Germinal center (tissue), 1 donor: ENCODE measurements around the gene SAP30L.

ENCODE experiments used
- DNase-seq: peaks from one replicate; pipeline ENCODE4 v3.0.0; 2012; ENCODE audit warnings: mixed read lengths, low spot score

Gene SAP30L

DNA sequence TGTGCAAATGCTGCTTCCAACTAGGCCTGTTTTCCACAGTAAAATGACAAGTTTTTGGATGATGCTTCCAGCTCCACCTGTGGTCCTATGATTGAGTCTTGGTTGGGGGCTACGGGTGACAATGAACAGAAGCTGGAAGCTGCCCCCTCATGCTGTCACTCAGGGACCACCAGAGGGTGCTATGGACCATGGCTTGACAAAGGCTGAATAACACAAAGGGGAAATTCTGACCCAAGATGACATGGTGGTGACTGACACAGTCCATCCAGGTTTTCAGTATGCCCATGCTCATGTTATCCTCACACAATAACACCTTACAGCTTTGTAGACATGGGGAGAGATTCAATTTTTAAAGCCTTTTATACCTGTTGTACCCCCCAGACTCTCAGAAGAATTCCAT is 23.9 kb upstream of the SAP30L start:
- no peak for DNase-seq

DNA sequence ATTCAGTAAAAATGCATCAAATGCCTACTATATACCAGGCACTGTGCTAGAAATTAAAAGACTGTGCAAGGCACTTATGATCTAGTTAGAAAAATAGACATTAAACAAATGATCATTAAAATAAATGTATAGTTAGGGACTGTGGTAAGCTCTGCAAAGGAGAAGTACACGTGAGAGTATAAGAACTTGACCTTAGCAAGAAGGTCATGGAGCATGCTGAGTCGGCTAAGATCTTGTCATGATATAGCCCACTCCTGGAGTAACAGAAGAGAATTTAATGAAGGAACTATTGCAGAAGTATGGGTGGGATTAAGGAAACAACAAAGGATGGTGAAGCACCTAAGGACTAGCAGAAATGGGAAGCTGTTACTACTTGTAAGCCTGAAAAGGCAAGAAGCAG is 23.5 kb upstream of the SAP30L start:
- DNase-seq = no peak

DNA sequence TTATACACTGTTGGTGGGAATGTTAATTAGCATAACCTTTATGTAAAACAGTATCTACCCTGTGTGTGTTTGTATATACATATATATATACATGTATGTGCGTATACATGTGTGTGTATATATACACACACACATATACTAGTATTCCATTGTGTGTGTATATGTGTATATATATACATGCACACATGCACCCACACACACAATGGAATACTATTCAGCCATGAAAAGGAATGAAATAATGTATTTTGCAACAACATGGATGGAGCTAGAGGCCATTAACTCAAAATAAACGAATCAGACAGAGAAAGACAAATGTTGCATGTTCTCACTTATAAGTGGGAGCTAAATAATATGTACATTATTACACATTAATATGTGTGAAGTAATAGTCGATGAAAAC is 17.6 kb upstream of the SAP30L start:
- no peak for DNase-seq

DNA sequence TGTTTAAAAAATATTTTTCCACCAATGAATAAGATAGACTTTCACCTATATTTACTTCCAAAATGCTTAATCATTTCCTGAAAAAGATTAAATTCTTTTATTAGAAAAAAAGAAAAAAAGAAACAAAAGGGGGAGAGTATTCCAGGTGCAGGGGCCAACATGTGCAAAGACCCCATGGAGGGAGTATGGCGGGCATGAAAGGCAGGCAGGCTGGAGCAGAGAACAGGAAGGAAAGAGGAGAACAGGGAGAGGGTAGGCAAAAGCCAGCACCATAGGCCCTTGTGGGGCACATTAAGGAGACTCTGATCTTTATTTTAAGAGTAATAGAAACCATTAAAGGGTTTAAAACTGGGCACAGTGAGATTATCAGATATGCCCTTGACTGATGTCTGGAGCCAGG is 16.5 kb upstream of the SAP30L start:
- DNase-seq = no peak

DNA sequence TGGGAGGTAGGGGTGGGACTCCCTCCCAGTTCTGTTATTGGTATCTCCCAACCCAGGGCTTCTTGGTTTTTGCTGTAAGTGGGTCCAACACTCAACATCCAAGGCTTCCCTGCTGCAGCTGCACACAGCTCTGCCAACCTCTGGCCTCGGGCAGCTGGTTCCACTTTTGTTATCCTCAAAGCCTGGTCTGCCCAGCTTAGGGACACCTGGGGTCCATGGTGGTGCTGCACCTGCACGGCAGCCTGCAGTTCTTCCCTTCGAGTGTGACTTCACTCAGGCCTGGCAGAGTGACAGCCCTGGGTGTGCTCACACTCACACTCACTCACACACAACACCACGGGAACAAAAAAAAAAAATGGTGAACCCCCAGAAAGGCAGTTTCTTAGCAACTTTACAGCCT is 15.3 kb upstream of the SAP30L start:
- no peak for DNase-seq

DNA sequence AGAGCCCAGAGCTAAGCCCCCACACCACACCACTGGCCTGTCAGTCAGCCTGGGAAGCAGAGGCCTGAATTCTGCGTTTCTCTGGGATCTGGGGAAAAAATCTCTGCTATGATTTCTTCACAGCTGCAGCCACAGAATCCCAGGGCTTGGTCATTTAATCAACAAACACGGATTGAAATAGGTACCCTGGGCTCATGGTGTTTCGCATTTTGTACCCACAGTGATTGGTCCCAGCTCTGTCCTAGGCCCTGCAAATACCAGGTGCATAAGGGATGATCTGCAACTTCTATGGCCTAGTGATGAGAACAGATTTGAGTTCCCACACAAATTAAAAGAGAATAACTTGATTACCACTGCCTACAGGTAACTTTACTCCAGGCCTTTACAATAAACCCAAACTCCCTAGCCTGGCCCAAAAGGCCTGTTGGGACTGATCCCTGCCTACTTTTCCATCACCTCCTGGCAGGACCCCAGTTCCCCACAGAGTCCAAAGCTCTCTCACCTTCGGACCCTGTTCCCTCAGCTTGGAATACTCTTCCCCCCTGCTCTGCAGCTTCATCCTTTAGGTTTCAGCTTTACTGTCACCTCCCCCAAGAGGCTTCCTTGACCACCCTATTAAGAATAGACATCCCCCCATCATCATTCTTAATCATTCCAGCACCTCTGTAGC is 14.7 kb upstream of the SAP30L start:
- DNase-seq = no peak

DNA sequence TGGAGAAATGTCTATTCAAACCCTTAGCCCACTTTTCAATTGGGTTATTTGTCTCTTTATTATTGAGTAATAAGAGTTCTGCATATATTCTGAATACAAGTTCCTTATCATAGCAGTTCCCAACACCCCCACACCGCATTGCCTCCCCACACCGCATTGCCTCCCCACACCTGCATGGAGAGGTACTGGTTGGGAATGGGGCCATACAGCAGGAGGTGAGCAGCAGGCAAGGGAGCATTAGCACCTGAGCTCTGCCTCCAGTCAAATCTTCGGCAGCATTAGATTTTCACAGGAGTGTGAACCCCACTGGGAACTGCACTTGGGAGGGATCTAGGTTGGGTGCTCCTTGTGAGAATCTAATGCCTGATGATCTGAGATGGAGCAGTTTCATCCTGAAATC is 10.6 kb upstream of the SAP30L start:
- no peak for DNase-seq

DNA sequence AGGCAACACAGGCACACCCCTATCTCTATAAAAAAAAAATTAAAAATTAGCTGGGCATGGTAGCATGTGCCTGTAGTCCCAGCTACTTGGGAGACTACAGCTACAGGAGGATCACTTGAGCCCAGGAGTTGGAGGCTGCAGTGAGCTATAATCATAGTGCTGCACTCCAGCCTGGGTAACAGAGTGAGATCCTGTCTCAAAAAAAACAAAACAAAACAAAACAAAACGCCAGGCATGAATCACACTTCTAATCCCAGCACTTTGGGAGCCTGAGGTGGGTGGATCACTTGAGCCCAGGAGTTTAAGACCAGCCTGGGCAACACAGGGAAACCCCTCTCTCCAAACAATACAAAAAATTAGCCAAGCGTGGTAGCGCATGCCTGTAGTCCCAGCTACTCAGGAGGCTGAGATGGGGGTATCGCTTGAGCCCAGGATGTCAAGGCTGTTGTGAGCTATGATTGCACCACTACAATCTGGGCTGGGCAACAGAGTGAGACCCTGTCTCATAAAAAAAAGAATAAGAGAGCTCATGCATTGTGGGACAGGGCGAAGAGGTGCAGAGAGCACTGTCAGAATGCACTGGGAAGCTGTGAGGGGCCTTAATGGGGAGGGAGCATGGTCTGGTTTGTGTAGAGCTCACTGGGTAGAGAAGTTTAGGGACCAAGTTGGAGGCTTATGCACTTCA is 8.4 kb upstream of the SAP30L start:
- no peak for DNase-seq

DNA sequence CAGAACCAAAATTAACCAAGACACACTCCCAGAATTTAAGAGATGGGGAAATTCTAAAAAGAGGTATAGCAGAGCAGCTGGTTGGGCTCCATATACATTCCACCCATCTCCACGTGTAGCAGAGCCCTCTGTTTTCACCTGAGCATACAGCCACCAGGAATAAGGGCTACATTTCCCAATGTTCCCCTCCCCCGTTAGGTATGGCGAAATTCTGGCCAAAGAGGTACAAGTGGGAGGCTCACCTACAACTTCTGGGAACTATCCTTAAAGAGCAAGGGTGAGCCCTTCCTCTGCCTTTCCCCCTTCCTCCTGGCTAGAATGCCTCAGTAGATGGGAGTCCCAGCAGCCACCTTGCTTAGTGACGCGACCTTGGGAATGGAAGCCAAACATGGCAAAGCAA is 5.3 kb upstream of the SAP30L start:
- no peak for DNase-seq

DNA sequence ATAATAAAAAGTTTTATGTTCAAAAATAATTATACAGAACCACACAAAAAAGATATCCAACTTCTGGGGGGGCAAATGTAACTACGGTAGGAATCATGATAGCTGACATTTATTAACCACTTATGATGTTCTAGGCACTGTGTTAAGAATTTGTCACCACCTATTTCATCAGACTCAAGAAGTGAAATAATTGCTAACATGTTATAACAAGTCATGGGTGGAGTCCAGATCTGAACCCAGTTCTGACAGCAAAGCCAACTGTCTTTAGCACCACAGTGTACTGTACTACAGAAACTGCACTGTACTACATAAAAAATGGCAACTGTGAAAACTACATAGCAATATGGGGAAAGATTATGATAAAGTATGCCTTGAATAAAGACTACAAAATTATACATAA is 3.0 kb upstream of the SAP30L start:
- no peak for DNase-seq

DNA sequence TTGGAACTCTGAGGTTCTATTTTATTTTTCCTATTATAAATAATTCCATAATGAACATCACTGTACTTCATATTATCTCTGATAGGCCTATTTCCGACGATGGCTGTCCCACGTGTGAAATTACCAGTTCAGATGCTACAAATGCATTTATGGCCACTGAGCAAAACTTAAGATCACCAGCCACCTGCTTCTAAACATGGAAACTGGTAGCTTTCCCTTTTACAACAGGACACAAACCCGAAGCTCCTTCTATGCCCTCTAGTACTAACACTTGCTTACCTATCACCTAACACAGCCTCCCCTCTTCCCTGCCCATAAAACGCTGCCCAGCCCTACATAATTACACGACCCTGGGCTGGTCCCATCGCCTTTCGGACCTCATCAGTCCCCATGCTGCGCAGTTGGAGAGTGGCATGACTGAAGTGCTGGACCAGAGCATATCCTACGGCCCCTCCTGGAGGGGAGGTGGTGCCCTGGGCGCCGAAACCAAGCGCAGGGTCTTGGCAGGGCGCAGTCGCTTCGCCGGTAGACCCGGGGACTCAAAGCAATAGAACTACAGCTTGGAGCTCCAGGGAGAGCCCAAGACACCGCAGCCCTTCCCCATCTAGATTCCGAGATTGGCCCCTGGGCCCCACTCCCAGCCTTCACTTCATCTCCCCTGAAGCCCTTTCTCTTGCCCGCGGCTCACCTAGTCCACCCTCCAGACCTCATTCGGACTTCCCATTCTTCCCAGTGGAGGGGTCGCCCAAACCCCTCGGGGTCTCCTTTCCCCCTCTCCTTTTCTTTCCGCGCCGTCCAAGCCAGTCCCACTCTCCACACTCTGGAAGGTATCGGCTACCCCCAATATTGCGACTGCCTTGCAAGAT is 1.0 kb upstream of the SAP30L start:
- peak; percentile 29 for DNase-seq

DNA sequence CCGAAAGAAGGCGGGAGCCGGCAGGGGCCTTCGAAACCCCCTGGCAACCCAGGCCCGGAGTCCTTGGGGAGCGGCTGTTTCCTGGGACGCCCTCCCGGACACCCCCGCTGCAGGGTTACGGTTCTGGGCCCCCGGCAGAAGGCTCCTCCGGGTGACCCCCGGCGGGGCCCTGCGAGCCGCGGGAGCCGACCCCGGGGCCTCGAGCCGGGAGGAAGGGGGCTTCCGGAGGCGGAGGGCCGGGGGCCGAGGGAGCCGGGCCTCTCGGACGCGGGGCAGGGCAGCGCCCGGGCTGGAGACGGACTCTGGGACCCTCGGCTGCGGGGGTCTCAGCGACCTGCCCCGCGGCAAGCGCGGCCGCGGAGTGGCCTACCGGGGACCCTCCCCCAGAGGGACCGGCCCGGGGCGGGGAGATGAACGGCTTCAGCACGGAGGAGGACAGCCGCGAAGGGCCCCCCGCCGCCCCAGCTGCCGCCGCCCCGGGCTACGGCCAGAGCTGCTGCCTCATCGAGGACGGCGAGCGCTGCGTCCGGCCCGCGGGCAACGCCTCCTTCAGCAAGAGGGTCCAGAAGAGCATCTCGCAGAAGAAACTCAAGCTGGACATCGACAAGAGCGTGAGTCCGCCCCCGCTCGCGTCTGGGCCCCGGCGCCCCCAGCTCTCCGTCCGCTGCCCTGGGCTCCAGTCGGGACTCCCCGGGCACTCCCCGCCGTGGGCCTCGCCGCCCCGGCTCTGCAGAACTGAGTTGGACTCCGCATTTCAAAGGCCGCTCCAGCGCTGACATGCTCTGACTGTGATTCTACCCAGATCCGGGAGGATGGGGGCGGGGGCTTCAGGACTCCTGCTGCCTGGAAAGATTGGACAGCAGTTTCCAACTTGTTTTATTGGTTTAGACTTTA is 645 bp downstream of the SAP30L start:
- DNase-seq = peak; percentile 36

DNA sequence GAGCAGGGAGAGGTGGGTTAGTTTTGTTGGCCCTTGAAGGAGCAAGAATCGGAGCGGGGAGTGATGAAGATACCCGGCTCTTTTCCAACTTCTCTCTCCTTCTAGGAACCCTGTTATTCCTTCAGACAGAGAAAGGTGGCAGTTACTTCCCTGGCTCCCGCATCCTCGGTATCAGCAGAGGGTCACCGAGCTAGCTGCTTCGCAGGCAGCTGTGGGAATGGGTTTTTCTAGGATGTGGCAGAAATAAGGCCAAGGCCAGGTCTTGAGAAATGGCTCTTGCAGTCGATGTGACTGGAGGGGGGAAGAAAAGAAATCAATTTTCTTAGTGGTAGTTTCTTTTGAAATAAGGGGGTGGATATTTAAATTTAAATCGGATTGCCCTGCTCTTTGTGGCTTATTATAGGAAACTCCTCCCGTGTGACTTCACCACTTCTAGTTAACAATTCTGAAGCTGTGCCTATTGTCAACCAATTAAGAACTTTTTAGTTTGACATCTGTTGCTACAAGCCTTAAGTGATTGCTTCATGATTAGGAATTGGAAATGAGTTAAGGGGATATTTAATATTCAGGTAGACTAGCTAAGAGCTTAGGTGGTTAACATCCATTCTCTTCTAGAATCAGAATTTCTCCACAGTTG is 1.4 kb downstream of the SAP30L start:
- DNase-seq = no peak

DNA sequence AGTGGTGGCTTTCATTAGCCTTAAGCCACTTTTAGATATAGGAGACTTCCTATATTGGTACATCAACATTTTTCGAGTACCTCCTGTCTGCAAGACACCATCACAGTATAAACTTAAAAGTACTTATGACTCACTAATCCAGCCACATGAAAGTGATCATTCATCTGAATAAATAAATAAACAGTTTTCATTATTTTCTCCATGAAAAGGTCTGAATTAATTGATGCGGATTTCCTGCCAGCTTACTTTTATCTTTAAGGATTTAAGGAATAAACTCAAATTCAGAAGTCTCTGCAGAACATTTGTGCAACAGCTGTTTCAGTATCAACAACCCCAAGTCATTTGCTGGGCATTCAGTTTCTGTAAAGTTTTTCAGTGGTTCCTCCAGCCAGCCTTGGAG is 4.0 kb downstream of the SAP30L start:
- DNase-seq = no peak

DNA sequence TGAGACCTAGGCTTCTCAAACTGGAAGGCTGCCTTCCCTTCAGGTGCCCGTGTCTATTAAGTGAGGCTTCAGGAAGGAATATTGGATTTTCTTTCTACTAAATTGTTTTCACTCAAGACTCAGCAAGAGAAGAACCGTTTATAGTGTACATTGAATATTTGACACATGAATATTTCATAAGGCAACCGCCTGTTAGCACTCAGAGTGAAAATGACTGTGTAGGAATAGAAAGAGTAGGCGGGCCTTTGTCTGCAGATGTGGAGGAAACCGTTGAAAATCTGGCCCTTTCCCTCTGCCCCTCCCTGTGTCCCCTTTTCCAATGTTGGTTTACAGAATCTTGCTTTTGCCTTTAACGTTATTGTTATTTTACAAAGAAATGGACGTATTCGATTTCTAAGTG is 6.2 kb downstream of the SAP30L start:
- no peak for DNase-seq

DNA sequence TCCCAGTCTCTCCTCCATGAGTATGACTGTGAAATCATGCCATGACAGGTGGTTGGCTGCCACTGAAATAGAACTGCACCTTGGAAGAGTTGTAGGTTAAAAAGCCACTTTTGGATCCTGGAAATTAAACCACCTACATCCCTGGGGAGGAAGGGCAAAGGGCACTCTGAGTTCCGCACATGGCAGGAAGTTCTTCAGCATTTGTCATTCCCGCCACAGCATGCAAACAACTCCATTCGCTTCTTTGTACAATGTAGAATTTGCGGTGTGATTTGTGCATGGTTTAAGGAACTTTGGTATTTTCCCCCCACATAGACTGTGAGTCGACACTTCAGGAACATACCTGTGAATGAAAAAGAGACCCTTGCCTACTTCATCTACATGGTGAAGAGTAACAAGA is 9.8 kb downstream of the SAP30L start:
- DNase-seq = no peak

DNA sequence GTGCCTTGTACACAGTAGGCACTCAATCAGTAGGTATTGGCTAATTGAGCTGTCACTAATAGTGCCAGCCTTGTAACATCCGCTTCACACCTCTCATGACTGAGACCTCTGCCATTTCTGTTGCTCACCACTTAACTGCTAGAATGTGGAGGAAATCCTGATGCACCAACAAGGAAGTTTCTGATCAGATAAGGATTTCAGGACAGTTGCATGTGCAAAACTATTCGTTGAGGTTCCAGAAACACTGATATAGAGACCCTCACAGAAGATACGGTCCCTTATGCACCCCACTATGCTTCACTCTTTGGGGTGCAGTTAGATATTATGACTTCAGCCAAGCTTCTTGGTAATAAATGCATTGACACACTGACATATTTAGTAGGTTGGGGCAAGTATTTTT is 10.7 kb downstream of the SAP30L start:
- DNase-seq = no peak

DNA sequence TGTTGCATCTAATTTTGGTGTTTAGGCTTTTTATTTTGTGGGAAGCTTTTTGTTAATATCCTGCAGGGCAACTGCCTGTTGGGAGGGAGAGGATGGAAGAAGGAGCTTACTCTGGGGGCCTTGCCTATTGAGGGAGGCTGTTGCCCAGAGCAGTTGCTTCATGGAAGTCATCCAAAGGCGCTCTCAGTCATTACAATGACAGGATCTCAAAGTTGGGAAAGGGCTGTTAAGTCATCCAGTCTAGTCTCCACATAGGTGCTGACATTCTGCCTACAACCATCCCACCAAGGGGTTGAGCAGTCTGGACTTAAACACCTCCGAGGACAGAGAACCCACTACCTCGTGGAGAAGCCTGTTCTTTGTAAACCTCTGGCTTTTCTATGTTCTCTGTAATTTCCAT is 13.2 kb downstream of the SAP30L start:
- DNase-seq = no peak

DNA sequence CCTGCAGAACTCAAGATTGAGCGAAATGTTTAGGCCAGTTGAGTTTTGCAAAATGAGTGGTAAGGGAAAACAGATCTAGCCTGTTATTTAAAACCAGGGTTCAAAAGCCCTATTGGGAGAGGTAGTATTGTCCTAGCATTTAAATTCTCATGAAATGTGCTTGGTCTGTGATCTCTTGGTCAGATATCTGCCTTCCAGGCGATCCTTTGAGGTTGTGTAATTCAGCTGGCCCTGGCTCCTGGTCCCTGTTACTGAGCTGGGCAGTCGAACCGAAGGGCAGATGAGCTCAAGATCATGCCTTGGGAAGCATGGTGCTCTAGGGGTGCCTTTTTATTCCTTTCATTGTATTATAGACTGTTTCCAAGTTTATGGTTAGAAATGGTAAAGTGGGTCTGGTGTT is 14.4 kb downstream of the SAP30L start:
- DNase-seq = no peak

DNA sequence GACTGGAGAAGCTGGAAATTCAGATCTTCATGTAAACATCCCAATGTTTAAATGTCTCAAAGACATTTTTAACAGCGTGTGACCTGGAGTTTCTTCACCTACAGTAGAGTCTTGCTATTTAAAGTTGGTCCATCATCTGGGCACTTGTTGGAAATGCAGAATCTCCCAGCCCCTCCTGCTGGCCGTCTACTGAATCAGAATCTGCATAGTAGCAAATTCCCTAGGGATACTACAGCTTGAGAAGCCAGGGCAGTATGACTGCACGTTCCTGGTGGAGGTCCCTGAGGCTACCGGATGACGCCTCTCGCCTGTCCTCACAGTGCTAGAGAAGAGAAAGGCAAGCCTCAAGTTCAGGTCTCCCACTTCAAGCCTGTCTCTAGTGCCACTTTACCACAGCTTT is 15.7 kb downstream of the SAP30L start:
- no peak for DNase-seq

DNA sequence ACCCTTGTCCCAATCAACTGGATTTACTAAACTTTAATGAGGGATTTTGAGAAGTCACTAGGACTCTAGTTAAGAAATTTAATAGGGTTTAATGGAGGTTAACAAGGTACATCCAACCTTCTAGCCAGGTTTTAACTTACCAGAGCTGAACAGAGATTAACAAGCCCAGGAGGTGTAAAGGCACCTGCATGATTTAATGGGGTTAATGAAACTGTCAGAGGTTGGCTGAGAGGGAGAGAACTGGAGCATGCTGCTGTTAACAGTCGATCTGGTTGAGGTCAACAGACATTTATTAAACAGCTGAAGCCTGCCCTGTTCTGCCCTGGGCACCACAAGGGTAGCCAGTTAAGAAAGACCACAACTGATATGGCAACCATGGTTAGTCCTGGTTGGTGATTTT is 18.6 kb downstream of the SAP30L start:
- DNase-seq = no peak

DNA sequence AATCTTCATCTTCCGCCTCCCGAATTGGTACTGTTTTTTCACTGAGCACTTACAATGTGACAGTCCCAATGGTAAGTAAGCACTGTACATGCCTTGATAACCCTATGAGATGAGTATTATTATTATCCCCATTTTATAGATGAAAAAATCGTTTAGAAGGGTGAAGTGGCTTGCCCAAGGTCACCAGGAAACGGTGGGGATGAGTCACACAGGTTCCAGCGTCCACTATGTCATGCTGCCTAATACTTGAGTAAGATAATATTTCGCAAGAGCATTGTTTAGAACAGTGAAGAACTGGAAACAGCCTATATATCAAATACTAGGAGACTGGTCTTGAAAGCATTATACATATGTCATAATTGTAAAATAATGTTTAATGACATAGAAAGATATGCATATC is 19.4 kb downstream of the SAP30L start:
- DNase-seq = no peak
